Heart left ventricle (tissue), 16 donors: ENCODE measurements around the gene CIRBP. TPM values are rescaled to one million over a fixed set of nuclear protein-coding genes. Genes with fewer than 3 reads are reported as not detected.

Experiments used
- ATAC-seq, 4 donors: fragments of 200-7000 bp; cut with Tn5 transposase; one replicate each; pipeline ENCODE4 v1.9.1; 2020 to 2022; ENCODE audit warnings: moderate library complexity in 4 of 4, mild to moderate bottlenecking in 3 of 4, moderate number of reproducible peaks in 1 of 4
- DNase-seq, 5 donors: peaks; one replicate each; pipeline ENCODE4 v3.0.0-alpha.2; 2020
- H3K27ac ChIP-seq, 12 donors: fragments of 200-600 bp; sonication (generic) in 4 of 12; one replicate each; pipeline versions ENCODE4 v1.5.0 to v1.8.0; 2016 to 2022; ENCODE audit warnings: mild to moderate bottlenecking in 2 of 12
- H3K27me3 ChIP-seq, 9 donors: fragments of 200-600 bp; sonication (generic) in 2 of 9; one replicate each; pipeline versions ENCODE4 v1.5.1 to v1.8.0; 2016 to 2022; ENCODE audit warnings: mild to moderate bottlenecking in 3 of 9
- H3K36me3 ChIP-seq, 9 donors: fragments of 200-600 bp; sonication (generic) in 2 of 9; one replicate each; pipeline versions ENCODE4 v1.5.0 to v1.8.0; 2018 to 2022; ENCODE audit warnings: mild to moderate bottlenecking in 2 of 9
- H3K4me1 ChIP-seq, 12 donors: fragments of 200-600 bp; sonication (generic) in 4 of 12; one replicate each; pipeline versions ENCODE4 v1.5.0 to v1.8.0; 2016 to 2022; ENCODE audit warnings: mild to moderate bottlenecking in 3 of 12
- H3K4me3 ChIP-seq, 12 donors: fragments of 200-600 bp; sonication (generic) in 4 of 12; one replicate each; pipeline versions ENCODE4 v1.5.0 to v1.8.0; 2017 to 2022; ENCODE audit warnings: mild to moderate bottlenecking in 9 of 12, moderate library complexity in 4 of 12
- H3K9me3 ChIP-seq, 12 donors: fragments of 200-600 bp; sonication (generic) in 4 of 12; one replicate each; pipeline versions ENCODE4 v1.5.0 to v1.8.0; 2016 to 2022; ENCODE audit warnings: mild to moderate bottlenecking in 1 of 12
- CTCF ChIP-seq, 12 donors: fragments of 200-600 bp; sonication (generic) in 4 of 12; IDR thresholded peaks; one replicate each; pipeline versions ENCODE4 v1.5.0 to v1.8.0; 2018 to 2022; ENCODE audit warnings: antibody characterized with exemption in 12 of 12, mild to moderate bottlenecking in 5 of 12
- POLR2A ChIP-seq, 2 donors: fragments of 450-650 bp; IDR thresholded peaks; one replicate each; pipeline ENCODE4 v1.6.1; 2017; ENCODE audit warnings: antibody characterized with exemption in 2 of 2, mild to moderate bottlenecking in 2 of 2, moderate library complexity in 2 of 2
- WGBS, 4 donors: extraction: QIAGEN DNeasy Blood & Tissue Kit in 2 of 4; methylation state at CpG; one replicate each; pipeline versions ENCODE4 v1.1.5 to v1.1.7; 2013 to 2018; 5-methylcytosine and 5-hydroxymethylcytosine counted together
- intact Hi-C, 10 donors: fragments of 100-400 bp; cut with DNase I; formaldehyde crosslinking; loops; one replicate each; pipeline versions ENCODE4 v1.11.1 to v1.14.2; 2022
- polyA plus RNA-seq, 2 donors: library from polyadenylated mRNA; stranded (reverse); fragments of 200-250 nt; gene quantifications; one replicate each; pipeline ENCODE4 v1.2.3, GENCODE V29; 2013
- total RNA-seq, 9 donors: library from RNA; depleted of rRNA in 2 of 9; stranded (reverse); fragments of >200 nt in 2 of 9; fragmentation: NEBNext Ultra II Directional in 3 of 9; extraction: Animal tissue kit (Norgen Biotek cat#: 25700) in 3 of 9; gene quantifications; one replicate each; pipeline versions ENCODE4 v1.1.0 to v1.2.4, GENCODE V29; 2016 to 2023
- donor health status: ischemic (EF 13 %, LVEDD 7.1; RV severe dilation, severe dysfunction).
- donor health status: healthy with polysubstance abuse.
- donor health status: DM: no; HTN: yes; CAD: no.
- donor health status: DM: no; HTN: no; CAD: no.
- donor health status: ischemic (EF 25% LVEDD 6.9; RV normal size, moderate dysfunction).
- donor health status: ischemic (EF 25% LVEDD 5.7; RV mildly dilated, moderate dysfunction).
- donor health status: healthy.
- donor health status: DM: yes; HTN: yes; CAD: no.
- donor health status: ischemic (EF 35%, LVEDD 5.7; RV mildly dilated, moderate dysfunction).
- donor health status: nonischemic (EF 11% LVEDD 7.7; RV severe dilation, severe dysfunction).
- donor health status: DM: yes; HTN: yes; CAD: no.
- donor health status: PGD.
- donor health status: ischemic (EF 29% LVEDD 5.4; RV normal size, mild dysfunction).
- donor health status: nonischemic (EF 23%, LVEDD 6.1; RV moderate dilation, normal function).

CIRBP gene
- total and polyA plus RNA-seq, 11 donors, result 149 to 425 (median 269) TPM

- Histone ChIP-seq H3K4me3 (peak overlapping the region; percentile 63 to 97 (median 84)), H3K9me3 (no peaks in the 10 kb centered on the region), H3K4me1 (peaks cover 25 to 73% (median 56%) of the 10 kb centered on the region in 12 donors), H3K36me3 (peaks cover 9 to 50% (median 44%) of the 10 kb centered on the region in 9 donors), H3K27ac (peak overlapping the region; percentile 96 to 100 (median 100)), H3K27me3 (no peaks in the 10 kb centered on the region)
- intact Hi-C loops, result loop anchor here in 1 of 10 donors (5.0 kb wide), 1 partner anchor 454 kb away; the partner anchor contains the start of gene PTBP1
- 1 to 9% (median 4%) methylated on average over 36 to 41 of the region's 41 CpGs for WGBS, 4 donors
- DNase-seq, result peak; percentile 83 to 91 (median 87)
- peak; percentile 0 to 5 (median 0) for ATAC-seq
- TF ChIP-seq POLR2A (IDR thresholded peaks at IDR 0.05), result peak in 1 of 2 donors; percentile 18
- TF ChIP-seq CTCF (IDR thresholded peaks at IDR 0.05), result no peak
Measured at GRCh38 chr19:1251330-1252220, 17.6 kb upstream of the CIRBP start.

DNA sequence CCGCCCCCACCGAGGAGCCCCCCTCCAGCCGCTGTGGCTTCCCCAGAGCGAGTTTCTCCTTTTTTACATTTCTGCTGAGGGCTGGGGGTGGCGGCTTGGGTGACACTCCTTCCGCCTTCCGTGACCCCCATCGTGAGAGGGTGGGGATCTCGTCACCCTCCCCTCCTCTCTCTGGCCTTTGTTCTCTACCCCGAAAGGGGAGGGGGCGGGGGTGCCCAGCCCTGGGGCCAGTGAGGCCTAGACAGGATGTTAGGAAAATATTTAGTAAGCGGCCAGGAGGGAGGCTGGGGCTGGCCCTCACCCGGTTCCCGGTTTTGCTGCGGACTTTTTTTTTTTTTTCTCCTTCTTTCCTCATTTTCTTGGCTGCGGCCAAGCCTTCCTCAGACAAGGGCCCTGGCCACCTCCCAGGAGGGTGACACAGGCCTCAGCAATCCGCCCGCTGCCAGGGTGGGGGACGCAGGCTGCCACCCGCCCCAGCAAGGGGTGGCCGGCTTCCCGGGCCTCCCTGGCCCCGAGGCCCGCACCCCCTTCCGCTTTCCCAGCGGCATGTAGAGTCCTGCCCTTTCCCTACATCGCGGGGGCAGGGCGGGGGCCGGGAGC lies 16.8 kb upstream of the CIRBP start:
- H3K27ac ChIP-seq, result peak overlapping the region; percentile 96 to 100 (median 100)
- no peaks in the 10 kb centered on the region for H3K9me3 ChIP-seq
- H3K27me3 ChIP-seq, result no peaks in the 10 kb centered on the region
- H3K36me3 ChIP-seq, result peaks cover 9 to 58% (median 51%) of the 10 kb centered on the region in 9 donors
- 2 to 4% (median 2%) methylated on average over 26 to 30 of the region's 30 CpGs for WGBS, 4 donors
- ATAC-seq, result peak; percentile 34 to 49 (median 39)
- DNase-seq, result peak; percentile 91 to 96 (median 93)
- H3K4me1 ChIP-seq, result peaks cover 25 to 75% (median 60%) of the 10 kb centered on the region in 12 donors
- intact Hi-C loops, result loop anchor here in 1 of 10 donors (5.0 kb wide), 1 partner anchor 455 kb away; the partner anchor contains the start of gene PTBP1
- H3K4me3 ChIP-seq, result peak overlapping the region; percentile 63 to 97 (median 84)
- no peak for TF ChIP-seq CTCF (IDR thresholded peaks at IDR 0.05)
- no peak for TF ChIP-seq POLR2A (IDR thresholded peaks at IDR 0.05)

DNA sequence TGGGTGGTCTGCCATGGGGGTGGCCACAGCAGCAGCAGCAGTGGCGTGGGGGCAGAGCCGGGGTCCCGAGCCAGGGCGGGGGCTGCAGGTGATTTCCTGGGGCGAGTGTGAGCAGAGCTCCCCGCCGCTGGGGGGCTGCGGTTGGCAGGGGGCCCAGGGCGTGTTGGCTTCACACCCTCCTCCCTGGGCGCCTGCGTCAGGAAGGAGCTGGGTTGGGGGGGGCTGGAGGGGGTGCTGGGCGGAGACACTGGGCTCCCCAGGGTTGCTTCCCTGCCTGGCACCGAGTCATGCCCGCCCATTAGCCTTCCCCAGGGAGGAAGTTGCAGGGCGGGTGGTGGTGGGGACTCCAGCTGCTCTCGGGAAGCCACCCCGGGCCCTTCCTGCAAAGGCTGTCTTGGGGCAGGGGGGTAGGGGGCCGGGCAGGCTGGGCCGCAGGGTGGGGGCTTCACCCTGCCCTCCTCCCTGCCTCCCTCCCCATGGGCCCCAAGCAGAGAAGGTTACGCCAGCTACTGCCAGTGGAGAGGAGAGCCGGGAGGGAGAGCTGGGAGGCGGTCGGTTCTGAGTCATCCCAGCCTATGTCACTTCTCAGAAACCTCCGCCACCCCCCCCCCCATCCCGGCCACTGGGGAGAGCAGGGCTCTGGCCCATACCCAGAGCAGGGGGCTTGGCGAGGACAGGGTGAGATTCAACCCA lies 16.2 kb upstream of the CIRBP start:
- Histone ChIP-seq H3K4me1 (peaks cover 22 to 75% (median 60%) of the 10 kb centered on the region in 12 donors), H3K9me3 (no peaks in the 10 kb centered on the region), H3K4me3 (peak overlapping the region; percentile 63 to 97 (median 84)), H3K27ac (peak overlapping the region; percentile 96 to 100 (median 100)), H3K36me3 (peaks cover 9 to 64% (median 58%) of the 10 kb centered on the region in 9 donors), H3K27me3 (no peaks in the 10 kb centered on the region)
- WGBS, 4 donors, result 0 to 1% (median 1%) methylated on average over 2 to 26 of the region's 26 CpGs
- intact Hi-C loops, result loop anchor here in 1 of 10 donors (5.0 kb wide), 1 partner anchor 456 kb away; the partner anchor contains the start of gene PTBP1
- DNase-seq (peak; percentile 88 to 96 (median 94)), ATAC-seq (peak; percentile 33 to 63 (median 58))
- TF ChIP-seq CTCF (IDR thresholded peaks at IDR 0.05), result peak in 7 of 12 donors; percentile 22 to 37 (median 29)
- TF ChIP-seq POLR2A (IDR thresholded peaks at IDR 0.05), result peak in 1 of 2 donors; percentile 5
